Uterus (tissue), 2 donors: ENCODE measurements around the gene ELOVL2.

Experiments used
- POLR2A ChIP-seq, 2 donors: fragments of 450-650 bp; IDR thresholded peaks; one replicate each; pipeline ENCODE4 v1.6.1; 2016; ENCODE audit warnings: antibody characterized with exemption in 2 of 2, mild to moderate bottlenecking in 1 of 2, moderate library complexity in 1 of 2
- TF ChIP-seq, protein P1 (sequence below), 4 experiments: fragments of 200-600 bp in 2 of 4; fragments of 450-650 bp in 2 of 4; sonication (generic) in 2 of 4; IDR thresholded peaks; one replicate each; pipeline ENCODE4 v1.5.1; 2016 to 2019; ENCODE audit warnings: antibody characterized with exemption in 4 of 4, mild to moderate bottlenecking in 2 of 4, moderate library complexity in 1 of 4

DNA sequence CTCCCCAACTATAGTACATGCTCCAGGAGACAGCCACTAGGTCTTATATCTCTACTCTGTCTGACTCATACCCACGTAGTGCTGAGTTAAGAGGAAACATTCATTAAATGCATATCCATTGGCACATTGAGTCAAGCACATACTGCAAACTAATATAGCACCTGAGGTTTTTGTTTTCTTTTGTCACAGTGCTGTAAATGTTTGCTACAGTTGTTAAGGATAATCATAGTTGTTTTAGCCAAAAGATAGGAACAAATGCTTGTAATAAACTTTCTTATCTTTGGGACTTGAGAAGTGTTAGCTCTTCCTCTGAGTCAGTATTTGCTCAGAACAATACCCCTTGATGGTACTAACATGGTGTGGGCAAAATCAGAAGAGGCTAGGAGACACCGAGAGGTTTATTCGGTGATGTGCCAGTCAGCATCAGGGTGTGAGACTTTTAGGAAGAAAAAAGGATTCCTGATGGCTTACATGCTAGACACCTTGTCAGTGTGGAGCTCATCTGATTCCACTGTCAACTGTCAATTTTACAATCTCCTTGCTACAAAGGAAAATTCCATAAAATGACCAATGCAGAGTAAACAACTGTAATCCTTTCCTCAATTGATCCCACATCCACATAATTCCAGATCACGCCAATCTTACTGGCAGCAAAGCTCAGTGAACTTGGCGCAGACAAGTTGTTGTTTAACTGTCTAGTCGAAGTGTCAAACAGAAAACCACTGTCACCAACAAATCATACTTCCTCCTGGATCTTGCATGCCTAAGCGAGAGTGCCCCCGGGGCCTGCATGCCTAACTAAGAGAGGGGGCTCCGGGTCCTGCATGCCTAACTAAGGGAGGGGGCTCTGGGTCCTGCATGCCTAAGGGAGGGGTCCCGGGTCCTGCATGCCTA lies 36.1 kb downstream of the ELOVL2 start:
- TF ChIP-seq, protein P1, sequence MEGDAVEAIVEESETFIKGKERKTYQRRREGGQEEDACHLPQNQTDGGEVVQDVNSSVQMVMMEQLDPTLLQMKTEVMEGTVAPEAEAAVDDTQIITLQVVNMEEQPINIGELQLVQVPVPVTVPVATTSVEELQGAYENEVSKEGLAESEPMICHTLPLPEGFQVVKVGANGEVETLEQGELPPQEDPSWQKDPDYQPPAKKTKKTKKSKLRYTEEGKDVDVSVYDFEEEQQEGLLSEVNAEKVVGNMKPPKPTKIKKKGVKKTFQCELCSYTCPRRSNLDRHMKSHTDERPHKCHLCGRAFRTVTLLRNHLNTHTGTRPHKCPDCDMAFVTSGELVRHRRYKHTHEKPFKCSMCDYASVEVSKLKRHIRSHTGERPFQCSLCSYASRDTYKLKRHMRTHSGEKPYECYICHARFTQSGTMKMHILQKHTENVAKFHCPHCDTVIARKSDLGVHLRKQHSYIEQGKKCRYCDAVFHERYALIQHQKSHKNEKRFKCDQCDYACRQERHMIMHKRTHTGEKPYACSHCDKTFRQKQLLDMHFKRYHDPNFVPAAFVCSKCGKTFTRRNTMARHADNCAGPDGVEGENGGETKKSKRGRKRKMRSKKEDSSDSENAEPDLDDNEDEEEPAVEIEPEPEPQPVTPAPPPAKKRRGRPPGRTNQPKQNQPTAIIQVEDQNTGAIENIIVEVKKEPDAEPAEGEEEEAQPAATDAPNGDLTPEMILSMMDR (IDR thresholded peaks at IDR 0.05) = no peak
- TF ChIP-seq POLR2A (IDR thresholded peaks at IDR 0.05) = no peak
